NCI-H2029 treated with DMSO at 0.1 percent for 48 hours (cell line): ENCODE data around the gene NF1.
"Not testable (repeated sequence)": the region's sequence is repeated elsewhere in the genome, so short reads cannot be mapped to it uniquely, and the experiment has no call there.

Experiments
- DNase-seq: peaks from one replicate; lab custom pipeline; 2025; lab: John Stamatoyannopoulos, UW

NF1 gene

DNA sequence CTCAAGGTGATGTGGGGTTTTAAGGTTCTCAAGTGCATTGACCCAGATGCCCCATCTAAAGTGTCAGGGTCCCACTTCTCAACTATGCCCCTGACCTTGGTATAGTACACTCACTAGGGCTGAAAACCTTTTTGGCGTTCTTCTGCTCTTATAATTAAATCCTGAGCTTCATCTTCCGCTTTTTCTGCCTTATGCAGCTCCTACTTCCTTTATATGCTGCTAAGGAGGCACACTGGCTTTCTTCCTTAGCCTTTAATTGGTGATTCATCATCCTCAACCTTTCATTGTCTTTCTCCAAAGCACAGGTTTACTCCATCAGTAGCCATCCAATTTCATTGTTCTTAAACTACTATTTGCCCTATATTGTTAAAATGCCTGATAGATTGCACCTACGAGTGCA is 5.3 kb upstream of the NF1 start:
- DNase-seq: no peak

DNA sequence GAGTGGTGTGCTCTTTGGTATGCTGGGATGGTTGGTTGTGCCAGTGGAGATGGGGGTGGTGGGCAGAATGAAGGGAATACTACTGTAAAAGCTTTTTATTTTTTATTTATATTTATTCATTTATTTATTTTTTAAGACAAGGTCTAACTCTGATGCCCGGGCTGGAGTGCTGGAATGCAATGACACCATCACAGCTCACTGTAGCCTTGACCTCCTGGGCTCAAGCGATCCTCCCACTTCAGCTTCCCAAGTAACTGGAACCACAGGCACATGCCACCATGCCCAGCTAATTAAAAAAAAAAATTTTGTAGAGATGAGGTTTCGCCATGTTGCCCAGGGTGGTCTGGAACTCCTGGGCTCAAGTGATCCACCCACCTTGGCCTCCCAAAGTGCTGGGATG is 4.1 kb upstream of the NF1 start:
- DNase-seq: not testable (repeated sequence)

DNA sequence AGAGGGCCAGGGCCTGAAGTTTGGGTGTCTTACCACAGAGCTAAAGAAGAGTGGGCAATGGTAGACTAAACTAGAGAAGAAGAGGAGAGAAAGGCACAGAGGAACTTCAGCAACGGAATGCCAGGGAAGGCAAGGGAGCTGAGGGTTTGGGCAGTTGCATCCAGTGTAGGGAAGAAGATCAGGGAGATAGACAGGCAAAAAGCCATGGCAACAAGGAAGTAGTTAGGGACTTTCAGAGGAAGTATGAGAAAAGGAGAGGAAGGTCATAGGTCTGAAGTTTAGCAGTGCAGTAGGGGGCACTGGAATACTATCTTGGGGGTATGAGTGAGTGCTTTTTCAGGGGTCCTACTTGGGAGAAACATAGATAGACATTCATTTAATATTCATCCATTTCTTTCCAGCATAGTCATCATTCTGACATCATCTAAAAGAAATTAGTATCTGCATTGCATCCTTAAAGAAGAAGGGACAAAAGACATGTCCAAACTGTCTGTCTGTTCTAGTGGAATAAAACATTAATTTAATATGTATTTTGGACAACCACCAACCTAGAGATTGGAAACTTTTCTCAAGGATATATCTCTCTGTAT is 2.2 kb upstream of the NF1 start:
- DNase-seq: no peak

DNA sequence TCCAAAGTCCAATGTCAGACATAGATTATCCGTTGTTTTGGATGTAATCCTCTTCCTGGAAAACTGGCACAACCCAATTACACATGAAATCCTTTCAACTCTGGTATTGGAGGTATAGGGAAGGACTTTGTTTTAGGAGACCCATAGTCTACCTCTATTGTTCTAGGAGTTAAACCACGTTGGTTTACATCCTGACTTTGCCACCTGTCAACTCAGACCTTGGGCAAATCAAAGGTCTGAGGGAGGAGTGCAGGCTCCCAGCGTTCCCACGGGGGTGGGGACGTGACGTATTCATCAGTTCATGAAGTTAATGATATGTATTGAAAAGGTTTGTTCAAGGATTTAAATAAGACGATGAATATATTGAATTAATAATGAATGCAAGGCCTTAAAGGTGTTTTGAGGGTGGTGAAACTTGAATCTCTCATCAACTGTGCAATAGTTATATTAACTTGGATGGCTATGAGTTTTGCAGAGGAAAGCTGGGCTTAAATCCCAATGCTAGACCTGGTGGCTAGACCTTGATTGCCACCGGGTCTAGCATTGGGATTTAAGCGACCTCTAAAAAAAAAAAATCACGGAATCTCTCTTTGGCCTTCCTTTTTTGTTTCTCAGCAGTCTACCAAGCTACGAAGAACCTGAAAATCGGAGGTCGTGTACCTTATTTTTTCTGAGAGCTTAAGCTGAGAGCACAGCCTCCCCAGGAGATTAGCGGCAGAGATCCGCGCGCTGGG is 744 bp upstream of the NF1 start:
- no peak for DNase-seq

DNA sequence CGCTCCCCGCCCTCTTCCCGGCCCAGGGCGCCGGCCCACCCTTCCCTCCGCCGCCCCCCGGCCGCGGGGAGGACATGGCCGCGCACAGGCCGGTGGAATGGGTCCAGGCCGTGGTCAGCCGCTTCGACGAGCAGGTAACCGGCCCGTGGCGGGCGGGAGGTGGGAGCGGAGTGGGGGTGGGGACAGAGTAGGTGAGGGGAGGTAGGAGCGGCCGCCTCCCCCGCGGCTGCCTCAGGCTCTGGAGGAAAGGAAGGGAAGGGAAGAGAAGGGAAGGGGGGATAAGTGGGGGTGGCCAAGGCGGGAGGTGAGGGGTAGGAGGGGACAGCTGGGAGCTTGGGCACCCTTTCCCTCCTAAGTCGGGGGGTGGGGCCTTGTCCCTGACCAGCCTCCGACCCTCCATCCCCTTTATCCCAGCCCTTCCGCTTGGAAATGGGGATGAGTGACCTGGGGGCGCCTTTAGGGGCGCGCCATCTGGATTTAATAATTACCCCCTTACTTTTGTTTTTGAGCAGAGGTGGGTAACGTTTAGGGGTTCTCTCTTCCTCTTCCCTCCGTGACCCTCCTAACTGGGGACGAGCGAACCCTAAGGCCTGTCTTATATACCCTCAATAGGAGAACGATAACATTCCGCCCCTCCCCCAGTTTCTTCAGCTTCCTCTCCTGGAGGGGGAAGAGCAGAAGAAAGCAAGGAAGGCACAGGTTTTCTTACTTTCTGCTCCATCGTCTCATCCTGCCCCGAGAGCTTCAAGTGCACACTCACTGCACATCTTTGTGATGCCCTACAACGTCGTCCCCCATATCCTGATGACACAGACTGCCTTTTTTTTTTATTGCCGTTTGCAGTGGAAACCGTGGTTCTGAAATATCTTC is 694 bp downstream of the NF1 start:
- DNase-seq: no peak

DNA sequence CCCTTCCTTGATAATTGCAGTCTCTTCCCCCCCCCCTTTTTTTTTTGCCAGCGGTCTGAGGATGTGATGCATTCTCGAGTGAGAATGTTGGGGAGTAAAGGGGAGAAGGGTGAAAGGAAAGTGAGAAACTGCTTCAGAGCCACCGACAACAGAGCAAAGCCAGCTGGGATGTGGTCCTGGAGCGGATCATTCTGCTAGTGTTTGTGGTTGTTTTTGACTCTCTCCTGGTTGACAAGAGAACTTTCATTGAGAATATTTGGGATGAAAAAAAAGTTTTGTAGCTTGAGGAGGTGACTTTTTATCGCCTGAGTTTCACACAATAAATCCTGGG is 1.3 kb downstream of the NF1 start:
- DNase-seq: no peak

DNA sequence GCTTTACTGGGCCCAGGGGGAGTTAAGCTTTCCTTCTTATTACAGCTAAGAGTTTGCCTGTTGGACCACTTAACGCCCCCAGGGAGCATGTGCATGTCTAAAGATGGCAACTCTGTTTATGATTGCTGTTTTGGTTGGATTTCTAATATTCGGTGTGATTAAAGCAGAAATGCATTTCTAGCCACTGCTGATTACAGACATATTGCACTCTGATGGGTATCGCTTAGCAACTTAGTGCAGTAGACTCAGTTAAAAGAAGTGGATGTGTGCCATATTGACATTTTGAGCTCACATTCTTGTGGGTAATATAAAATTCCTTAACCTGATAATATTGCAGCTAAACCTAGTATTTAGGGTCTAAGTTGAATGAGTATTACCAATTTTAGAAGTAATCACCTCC is 4.2 kb downstream of the NF1 start:
- DNase-seq: no peak

DNA sequence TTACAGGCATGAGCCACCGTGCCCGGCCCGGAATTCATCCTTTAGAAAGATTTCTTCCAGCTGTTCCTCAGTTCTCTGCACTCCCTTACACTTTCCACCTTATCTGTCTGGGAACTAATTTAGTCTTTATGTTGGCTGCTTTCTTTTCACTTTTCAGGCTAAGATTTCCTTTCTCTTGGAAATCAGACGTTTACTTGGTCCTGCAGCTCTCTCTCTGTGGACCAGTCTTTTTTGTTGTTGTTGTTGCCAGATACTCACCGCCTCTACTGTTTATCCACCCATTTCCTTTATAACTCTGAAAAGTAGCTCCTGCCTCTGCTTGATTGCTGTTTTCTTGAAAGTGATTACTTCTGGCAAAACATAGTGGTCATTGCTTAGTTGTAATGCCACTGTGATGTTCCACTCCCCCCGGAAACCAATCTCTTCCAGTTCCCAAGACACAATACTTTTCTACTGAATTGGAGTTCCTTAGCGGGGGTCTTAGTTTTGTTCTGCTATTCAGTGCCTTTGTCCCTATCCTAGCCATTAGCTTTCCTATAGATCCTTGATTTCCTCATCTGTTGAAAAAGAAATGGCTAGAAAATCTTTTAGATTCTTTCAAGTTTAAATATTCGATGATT is 6.2 kb downstream of the NF1 start:
- DNase-seq: no peak

DNA sequence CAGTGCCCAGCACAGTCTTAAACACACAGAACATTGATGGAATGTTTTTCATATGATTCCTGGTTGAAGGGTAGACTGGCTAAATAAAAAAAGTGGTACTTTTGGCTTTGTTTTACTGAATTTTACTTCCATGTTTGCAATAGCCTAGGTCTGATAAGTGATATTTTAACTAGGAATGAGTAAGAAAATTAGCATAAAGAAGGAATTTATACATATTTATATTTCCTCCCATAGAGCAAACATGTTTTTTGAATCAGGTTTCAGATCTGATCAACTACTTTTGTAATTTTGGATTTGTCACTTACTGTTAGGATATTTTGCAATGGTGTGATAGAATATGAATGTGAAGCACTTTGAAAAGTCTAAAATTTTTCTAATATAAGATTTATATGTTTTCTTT is 7.2 kb downstream of the NF1 start:
- DNase-seq: no peak

DNA sequence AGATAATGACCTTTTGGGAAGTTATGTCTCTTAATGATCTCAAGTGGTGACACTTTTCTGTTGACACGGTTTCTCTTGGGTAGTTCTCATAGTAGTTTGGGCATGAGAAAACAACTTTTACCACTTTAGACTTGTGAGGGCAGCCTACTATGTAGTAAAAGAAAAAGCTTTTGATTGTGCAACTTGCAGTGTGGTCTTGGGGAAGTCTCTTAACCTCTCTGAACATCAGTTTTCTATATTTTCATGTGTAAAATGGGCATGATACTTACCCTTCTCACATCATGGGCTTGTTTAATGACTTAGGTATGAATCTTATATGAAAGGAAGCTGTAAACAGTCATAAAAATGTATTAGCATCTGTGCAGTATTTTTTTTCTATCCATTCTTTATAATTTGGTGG is 11.2 kb downstream of the NF1 start:
- no peak for DNase-seq

DNA sequence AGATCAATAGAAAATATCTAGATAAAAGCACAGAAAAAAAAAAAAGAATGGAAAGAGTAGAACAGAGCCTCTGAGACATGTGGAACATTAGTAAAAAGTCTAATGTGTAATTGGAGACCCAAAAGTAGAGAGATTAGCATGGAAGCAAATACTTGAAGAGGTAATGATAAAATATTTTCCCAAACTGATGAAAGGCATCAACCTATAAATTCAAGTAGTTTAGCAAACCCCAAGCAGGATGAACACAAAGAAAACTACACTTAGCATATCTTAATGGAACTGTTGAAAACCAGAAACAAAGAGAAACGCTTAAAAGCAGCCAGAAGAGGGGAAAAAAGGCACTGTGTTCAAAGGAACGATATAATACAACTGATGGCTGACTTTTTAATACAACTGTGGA is 16.4 kb downstream of the NF1 start:
- no peak for DNase-seq

DNA sequence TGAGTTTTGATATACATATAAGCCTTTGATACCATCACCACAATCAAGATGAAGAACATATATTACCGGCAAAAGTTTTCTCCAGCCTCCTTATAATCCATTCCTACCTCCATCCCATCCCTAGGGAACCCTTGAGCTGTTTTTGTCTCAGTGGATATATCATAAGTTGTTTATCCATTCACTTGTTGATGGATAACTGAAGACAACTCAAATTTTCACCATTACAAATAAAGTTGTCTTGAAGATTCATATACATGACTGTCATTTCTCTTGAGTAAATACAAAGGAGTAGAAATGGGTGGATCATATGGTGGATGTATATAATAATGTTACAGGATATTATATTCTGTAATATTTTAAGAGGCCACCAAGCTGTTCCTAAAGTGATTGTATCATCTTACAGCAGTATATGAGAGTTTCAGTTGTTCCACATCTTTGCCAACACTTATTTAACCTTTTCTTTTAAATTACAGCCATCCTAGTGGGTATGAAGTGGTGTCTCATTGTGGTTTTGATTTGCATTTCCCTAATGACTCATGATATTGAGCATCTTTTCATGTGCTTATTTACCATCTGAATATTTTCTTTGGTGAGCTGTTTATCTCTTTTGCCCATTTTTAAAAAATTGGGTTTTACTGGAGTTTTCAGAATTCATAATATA is 17.4 kb downstream of the NF1 start:
- DNase-seq: no peak

DNA sequence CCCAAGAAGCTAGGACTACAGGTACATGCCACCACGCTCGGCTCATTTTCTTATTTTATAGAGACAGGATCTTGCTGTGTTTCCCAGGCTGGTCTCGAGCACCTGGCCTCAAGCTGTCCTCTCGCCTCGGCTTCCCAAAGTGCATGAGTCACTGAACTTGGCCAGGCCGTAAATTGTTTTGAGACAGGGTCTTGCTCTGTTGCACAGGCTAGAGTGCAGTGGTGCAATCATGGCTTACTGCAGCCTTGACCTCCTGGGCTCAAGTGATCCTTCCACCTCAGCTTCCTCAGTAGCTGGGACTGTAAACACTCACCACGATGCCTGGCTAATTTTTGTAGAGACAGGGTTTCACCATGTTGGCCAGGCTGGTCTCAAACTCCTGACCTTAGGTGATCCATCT is 18.6 kb downstream of the NF1 start:
- DNase-seq: not testable (repeated sequence)

DNA sequence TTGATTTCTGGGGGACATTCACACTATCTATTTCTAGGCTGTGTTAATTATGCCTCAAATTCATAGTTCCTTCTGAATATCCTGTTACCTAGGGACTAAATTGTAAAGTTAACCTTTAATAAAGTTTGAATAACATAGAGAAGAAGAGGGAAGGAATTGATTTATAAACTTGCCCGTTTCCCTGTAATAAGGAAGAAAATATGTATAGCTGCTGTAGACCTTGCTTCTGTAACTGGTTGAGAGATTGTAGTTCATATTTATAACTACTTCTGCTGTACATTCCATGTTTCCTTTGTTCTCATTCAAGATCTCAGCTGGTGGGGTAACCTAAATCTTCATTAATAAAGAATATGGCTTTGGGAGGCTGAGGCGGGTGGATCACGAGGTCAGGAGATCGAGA is 19.2 kb downstream of the NF1 start:
- DNase-seq: no peak

DNA sequence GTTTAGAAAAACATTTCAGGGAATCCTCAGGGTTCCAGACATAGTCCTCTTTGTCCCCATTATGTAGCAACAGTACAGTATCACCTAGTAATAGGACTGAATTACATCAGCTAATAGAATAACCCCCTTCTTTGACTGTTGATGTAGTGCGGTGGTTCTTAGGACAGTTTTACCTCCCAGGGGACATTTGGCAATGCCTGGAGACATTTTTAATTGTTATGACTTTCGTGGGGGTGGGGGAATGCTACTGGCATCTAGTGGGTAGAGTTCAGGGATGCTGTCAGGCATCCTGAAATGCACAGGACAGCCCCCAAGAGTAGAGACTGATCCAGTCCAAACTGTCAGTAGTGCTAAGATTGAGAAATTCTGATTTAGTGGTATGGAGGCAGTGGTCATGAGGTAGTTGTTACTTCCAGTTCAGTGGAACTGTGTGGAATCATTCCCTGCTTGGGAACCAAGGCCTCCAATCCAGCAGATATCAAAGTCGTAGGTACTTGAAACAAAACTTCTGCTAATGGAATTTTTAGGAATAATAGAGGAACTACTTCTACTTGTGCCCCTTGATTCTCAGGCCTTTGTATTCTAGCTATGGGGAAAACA is 20.3 kb downstream of the NF1 start:
- no peak for DNase-seq

DNA sequence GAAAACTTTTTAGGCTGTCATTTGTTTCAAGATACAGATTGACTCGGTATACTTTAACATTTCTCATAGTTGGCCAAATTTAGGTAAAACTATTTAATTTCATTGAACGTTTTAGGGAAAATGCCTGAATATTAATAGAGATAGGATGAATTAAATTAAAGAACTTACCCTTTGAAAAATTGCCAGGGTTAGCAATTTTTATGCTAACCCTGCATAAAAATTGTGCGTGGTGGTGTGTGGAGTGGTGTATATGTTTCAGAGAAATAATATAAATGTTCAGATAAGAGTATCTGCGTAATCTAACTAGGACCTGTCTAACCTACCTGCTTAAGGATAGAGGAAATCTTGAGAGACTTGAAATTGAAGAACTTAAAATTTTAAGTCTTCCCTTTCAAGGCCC is 21.4 kb downstream of the NF1 start:
- DNase-seq: no peak

DNA sequence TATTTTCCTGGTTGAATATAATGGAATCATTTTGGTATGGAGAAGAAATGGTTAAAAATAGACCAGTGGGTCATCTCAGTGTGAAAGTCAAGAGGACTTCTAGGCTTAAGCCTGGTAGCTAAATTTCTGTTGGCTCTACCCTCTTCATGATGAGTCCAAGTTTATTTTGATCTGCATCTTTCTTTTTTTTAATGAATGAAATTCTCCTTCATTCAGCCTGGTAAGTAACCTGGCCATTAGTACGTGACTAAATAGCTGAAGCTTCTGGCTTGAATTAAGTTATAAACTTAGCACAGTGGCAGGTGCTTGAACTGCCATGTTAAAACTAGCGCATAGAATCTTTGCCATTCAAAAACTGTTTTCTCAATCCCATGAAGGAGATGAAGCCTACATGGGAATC is 28.0 kb downstream of the NF1 start:
- DNase-seq: no peak

DNA sequence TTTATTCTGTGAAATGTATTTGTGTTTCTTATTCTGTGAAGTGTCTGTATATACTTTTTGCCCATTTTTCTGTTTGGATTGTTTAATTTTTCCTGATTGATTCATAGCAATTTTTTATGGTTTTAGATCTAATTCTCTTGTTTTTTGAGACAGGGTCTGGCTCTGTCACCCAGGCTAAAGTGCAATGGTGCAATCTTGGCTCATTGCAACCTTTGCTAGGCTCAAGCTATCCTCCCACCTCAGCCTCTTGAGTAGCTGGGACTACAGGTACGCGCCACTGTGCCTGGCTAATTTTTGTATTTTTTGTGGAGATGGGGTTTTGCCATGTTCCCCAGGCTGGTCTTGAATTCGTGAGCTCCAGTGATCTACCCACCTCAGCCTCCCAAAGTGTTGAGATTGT is 31.5 kb downstream of the NF1 start:
- no peak for DNase-seq

DNA sequence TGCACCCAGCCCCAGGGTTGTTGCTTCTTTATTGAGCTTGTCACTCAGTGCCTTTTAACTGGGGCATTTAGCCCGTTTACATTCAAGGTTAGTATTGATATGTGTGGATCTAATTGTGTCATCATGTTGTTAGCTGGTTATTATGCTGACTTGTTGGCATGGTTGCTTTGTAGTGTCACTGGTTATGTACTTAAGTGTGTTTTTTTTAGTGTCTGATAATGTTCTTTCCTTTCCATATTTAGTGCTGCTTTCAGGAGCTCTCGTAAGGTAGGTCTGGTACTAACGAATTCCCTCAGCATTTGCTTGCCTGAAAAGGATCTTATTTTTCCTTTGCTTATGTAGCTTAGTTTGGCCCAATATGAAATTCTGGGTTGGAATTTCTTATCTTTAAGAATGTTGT is 33.5 kb downstream of the NF1 start:
- peak; percentile 19 for DNase-seq

DNA sequence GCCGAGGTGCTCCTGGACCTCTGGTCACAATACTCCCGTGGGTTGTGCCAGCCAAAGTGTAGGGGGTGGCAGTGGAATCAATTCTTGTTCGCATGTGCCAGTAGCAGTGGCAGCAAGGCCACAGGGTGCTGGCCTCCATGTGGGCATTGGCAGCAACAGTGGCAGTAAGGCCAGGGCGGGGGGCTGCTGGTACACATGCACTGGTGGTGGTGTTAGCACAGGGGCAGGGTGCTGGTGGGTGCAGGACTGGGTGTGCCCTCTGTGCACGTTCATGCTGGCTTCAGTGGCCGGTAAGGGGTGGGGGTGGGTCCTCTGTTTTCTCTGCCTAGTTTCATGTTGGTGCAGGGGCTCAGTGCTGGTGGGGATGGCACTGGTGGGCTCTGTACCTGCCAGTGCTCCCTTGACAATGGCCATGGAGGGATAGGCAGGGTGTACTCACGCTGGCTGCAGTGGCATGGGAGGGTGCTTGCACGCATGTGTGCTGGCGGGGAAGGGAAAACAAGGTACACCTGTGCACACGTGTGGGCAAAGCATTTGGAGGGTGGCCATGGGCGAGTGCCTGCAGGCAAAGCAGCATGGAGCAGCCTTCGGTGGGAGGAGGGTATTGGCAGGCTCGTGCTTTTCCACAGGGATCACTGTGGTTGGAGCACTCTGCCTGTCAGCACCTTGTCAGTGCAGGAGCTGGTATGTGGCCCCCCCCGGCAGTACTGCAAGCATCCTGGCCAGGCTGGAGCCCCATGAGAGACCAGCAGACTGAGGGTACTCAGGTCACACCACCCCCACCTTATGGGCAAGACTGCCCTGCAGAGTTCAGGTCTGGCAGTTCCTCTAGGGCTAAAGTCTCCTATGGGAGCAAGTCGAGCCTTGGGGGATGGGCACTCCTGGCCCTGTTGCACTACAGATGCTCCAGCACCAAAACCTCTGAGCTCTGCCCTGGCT is 35.8 kb downstream of the NF1 start:
- DNase-seq: no peak

DNA sequence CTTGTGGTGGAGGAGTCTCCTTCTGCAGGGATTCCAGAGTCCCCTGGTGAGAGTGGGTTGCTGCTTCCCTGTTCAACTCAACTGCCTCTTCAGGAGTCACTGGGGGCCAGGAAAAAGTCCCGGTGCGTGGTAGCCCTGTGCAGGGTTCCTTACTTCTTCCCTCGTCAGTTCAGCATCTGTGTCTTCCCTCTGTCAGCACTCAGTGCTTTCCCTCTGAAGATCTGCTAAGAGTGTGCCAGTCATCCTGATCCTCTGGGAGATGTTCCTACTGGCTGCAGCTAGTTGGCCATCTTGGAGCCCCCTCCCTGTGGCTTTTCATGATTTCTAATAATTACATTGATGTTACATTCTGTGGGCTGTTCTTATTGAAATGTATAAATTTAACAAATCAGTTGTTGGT is 36.5 kb downstream of the NF1 start:
- DNase-seq: no peak
